HG02884 (cell line): ENCODE data around the gene DYNLRB1.
A peak's percentile ranks its signal among the peaks of the same experiment; 100 is the strongest.

Experiments used
- ATAC-seq: cut with Tn5 transposase; IDR thresholded peaks from one replicate; pipeline ENCODE4 v1.9.1; 2021; ENCODE audit warnings: mild to moderate bottlenecking, moderate library complexity; ENCODE audit not compliant: unreplicated experiment

DYNLRB1 gene

DNA sequence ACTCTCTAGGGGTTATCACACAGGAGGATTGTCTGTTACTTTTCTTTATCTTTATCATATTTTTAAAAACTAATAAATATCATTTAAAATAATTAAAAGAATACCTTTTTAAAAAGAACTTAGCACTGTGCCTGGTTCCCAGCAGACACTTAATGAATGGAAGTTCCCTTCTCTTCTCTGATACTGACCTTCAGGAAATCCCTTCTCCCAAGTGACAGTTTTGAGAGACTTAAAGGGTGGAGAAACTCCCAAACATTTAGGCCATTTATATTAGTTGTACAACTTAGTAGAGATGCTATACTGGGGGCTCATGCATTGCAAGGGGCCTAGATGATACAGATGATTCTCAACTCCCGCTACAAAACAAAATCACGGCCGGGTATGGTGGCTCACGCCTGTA, 60.8 kb downstream of the DYNLRB1 start:
- ATAC-seq, result no peak

- ATAC-seq, result no peak
These were observed 61.8 kb downstream of the DYNLRB1 start for GRCh38 chr20:34578025-34578424.

- ATAC-seq, result no peak
These were observed 62.3 kb downstream of the DYNLRB1 start for GRCh38 chr20:34578521-34578920.

DNA sequence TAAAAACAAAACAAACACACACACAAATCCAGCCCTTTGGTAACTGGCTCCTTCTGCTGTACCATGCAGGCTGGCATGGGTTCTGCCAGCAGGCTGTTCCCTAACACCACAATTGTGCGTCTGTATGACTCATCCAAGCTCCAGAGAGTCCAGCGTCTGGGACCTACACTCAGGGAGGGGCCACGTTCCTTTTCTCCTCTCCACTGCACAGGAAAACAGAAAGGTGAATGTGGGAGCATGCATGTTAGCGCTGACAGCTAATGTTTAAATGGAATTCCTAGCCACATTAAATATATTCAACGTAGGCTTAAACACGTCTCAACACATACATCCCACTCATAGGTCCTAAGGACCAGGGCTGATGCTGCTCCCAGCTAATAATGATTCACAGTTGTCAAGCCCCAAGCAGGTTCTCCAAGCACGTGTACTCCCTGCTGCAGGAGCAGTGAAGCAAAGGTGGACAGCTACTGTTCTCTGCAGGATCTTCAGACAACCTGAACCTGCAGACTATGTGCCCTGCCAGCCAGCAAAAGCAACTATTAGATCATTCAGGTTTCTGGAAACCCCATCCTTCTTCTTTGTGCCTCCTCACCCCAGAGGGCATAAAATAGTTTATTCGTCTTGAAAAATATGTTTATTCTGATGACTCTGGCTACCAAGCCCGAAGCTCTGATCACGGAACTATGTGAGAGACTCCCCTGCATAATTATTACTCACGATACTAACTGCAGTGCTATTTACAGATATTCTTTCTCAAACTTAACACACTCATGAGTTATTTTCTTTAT, 63.2 kb downstream of the DYNLRB1 start:
- ATAC-seq, result no peak

- ATAC-seq, result peak; percentile 59
These were observed 64.0 kb downstream of the DYNLRB1 start for GRCh38 chr20:34579979-34580940.

- no peak for ATAC-seq
These were observed 65.3 kb downstream of the DYNLRB1 start for GRCh38 chr20:34581341-34582184.

GRCh38 chr20:34582221-34582620, 66.0 kb downstream of the DYNLRB1 start:
- ATAC-seq, result no peak

DNA sequence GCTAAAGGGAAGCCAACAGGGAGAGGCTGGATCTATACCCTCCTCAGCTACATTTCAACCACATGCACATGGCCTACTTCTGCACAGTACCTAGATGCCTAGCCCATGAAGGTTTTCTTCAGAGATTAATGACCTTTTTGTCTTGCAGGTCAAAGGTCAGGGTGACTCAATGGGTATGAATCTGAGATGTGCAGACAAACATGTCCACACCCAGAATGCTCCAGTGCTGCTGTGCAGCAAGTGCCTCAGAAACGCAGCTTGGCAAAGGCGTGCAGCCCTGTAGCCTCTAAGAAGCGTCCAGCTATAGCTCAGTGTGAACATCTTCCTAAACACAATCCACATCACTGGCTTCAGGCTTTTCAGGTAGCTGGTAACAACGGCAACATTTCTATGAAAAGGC, 66.7 kb downstream of the DYNLRB1 start:
- no peak for ATAC-seq

DNA sequence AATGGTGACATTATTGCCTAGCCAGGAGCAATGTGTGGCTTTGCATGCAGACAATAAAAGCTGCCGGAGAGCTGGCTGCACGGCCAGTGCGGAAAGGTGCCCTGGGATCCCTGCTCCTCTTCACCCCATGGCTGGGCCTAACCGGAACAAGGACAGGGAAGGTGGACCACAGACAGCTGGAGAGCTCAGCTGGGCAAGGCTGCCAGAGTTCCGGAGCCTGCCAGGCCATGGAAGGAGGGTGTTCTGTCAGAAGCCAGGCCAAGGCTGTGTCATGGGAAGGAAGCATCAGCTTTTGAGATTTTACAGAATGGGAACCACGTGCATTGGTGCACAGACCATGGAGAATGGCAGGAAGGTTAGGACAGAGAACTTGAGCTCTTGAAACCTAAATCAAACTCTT, 67.3 kb downstream of the DYNLRB1 start:
- no peak for ATAC-seq

- no peak for ATAC-seq
These were observed 68.8 kb downstream of the DYNLRB1 start for GRCh38 chr20:34585019-34585418.

DNA sequence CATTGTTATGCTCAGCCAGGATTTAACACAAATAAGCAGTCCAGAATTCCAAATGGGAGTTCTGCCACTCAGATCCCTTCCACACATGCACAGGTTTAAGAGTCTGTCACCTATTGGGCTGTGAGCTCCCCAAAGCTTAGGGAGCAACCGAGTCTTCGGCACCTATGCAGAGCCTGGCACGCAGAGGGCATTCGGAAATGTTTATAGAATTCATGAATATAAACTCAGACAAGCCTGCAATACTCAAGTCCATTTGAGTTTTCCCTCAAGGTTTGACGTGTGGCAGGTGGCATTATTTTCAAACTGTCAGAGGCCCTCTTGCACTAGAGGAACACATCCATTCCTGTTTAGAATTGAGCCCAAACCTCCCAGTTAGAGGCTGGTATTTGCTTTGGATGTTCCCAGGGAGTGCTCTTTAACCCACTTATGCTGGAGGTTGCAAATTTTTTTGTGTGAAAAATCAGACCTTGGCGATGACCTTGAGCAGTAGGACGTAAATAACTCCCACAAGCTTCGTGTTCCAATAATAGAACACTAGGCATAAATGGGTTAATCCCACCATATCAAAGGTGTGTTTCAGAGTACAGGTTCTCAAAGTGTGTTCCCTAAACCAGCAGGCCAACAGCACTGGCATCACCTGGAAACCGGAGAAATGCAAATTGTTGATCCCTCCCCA, 70.4 kb downstream of the DYNLRB1 start:
- ATAC-seq, result no peak
